A549 (cell line): ENCODE results near the gene KCNQ1. TPM values are rescaled to one million over a fixed set of nuclear protein-coding genes. Genes with fewer than 3 reads are reported as not detected.

Source experiments
- ATAC-seq, 2 experiments: fragments of 200-7000 bp in 1 of 2; fragments of >200 bp in 1 of 2; cut with Nextera tagmentation in 1 of 2; cut with Tn5 transposase in 1 of 2; 3 replicates each; pipeline versions ENCODE4 v1.8.0 to v1.9.1; 2018 to 2020; ENCODE audit warnings: mild to moderate bottlenecking in 1 of 2, moderate library complexity in 1 of 2
- CTCF ChIA-PET: fragments of 300-600 bp; sonication (Branson Sonifier 250); formaldehyde crosslinking; extraction: SDS; loops from one replicate; lab custom pipeline; 2021; ENCODE audit warnings: antibody characterized with exemption, inconsistent platforms; lab: Yijun Ruan, JAX
- POLR2A ChIA-PET: fragments of 350-600 bp; formaldehyde crosslinking; extraction: SDS; loops from one replicate; lab custom pipeline; 2021; ENCODE audit warnings: antibody characterized with exemption, inconsistent platforms; lab: Yijun Ruan, JAX
- DNase-seq, 2 experiments: peaks; one replicate each; pipeline versions ENCODE4 v3.0.0 to v3.0.0-alpha.2; 2011 to 2016; ENCODE audit warnings: low read depth in 1 of 2, low spot score in 1 of 2
- FAIRE-seq: peaks from 2 replicates; lab custom pipeline; 2011; peaks lifted over from hg19 to GRCh38; lab: Jason Lieb, UNC
- H3K27ac ChIP-seq, 2 experiments: fragments of >200 bp; sonication (Bioruptor Twin); formaldehyde crosslinking; 3 replicates each; pipeline ENCODE4 v1.5.1; 2016 to 2017
- H3K4me1 ChIP-seq: fragments of >200 bp; sonication (Bioruptor Twin); formaldehyde crosslinking; 3 replicates; pipeline ENCODE4 v1.6.1; 2016
- H3K4me2 ChIP-seq: fragments of >200 bp; sonication (Bioruptor Twin); formaldehyde crosslinking; 3 replicates; pipeline ENCODE4 v1.6.1; 2016
- H3K4me3 ChIP-seq: fragments of >200 bp; sonication (Bioruptor Twin); formaldehyde crosslinking; 3 replicates; pipeline ENCODE4 v1.5.1; 2016
- H3K9me3 ChIP-seq: fragments of >200 bp; sonication (Bioruptor Twin); formaldehyde crosslinking; 3 replicates; pipeline ENCODE4 v1.6.1; 2016
- CBX2 ChIP-seq: fragments of 200-600 bp; sonication (generic); IDR thresholded peaks from 2 replicates; pipeline ENCODE4 v1.6.1; 2016; ENCODE audit warnings: low read depth, mild to moderate bottlenecking, borderline replicate concordance
- CEBPB ChIP-seq, 2 experiments: fragments of >200 bp in 1 of 2; sonication (Bioruptor Twin) in 1 of 2; formaldehyde crosslinking in 1 of 2; IDR thresholded peaks; 2 replicates each; pipeline ENCODE4 v1.6.1; 2012 to 2016
- CHD4 ChIP-seq: fragments of 200-600 bp; sonication (generic); IDR thresholded peaks from 2 replicates; pipeline ENCODE4 v1.6.1; 2016; ENCODE audit warnings: antibody characterized with exemption, mild to moderate bottlenecking, borderline replicate concordance
- EHF ChIP-seq: fragments of 250-450 bp; sonication (Bioruptor Pico); IDR thresholded peaks from 2 replicates; pipeline ENCODE4 v1.5.0; 2020; ENCODE audit warnings: mild to moderate bottlenecking
- FOSB ChIP-seq: fragments of 250-450 bp; sonication (Bioruptor Pico); IDR thresholded peaks from 2 replicates; pipeline ENCODE4 v1.5.0; 2020; ENCODE audit warnings: mild to moderate bottlenecking, moderate library complexity
- FOSL2 ChIP-seq, 2 experiments: fragments of 450-650 bp in 1 of 2; fragments of >200 bp in 1 of 2; sonication (Bioruptor Twin) in 1 of 2; formaldehyde crosslinking; IDR thresholded peaks; 2 replicates each; pipeline versions ENCODE4 v1.5.0 to v1.6.1; 2016 to 2020; ENCODE audit warnings: mild to moderate bottlenecking in 1 of 2, moderate library complexity in 1 of 2
- GATA3 ChIP-seq: IDR thresholded peaks from 2 replicates; pipeline ENCODE4 v1.6.1; 2012; ENCODE audit warnings: borderline replicate concordance
- HOXA7 ChIP-seq: fragments of 250-450 bp; sonication (Bioruptor Pico); IDR thresholded peaks from 2 replicates; pipeline ENCODE4 v1.5.0; 2020; ENCODE audit warnings: mild to moderate bottlenecking, moderate library complexity
- HOXB13 ChIP-seq: fragments of 250-450 bp; sonication (Bioruptor Pico); IDR thresholded peaks from 2 replicates; pipeline ENCODE4 v1.5.0; 2020; ENCODE audit warnings: low read depth, mild to moderate bottlenecking, moderate library complexity
- JUN ChIP-seq, 2 experiments: fragments of >200 bp; sonication (Bioruptor Twin); formaldehyde crosslinking; IDR thresholded peaks; 2 replicates in 1 of 2; 3 replicates in 1 of 2; pipeline ENCODE4 v1.6.1; 2016 to 2017
- MYC ChIP-seq: IDR thresholded peaks from 2 replicates; pipeline ENCODE4 v1.6.1; 2012; ENCODE audit warnings: mild to moderate bottlenecking, inconsistent platforms, low read length, improper control_type of control experiment, borderline replicate concordance
- NFE2L2 ChIP-seq: fragments of 150-350 bp; conservative IDR thresholded peaks from 2 replicates; pipeline ENCODE4 v1.6.1; 2014; ENCODE audit warnings: low read length
- NR3C1 ChIP-seq: fragments of >200 bp; sonication (Bioruptor Twin); formaldehyde crosslinking; IDR thresholded peaks from 3 replicates; pipeline ENCODE4 v1.6.1; 2017
- POLR2A ChIP-seq: IDR thresholded peaks from 2 replicates; pipeline ENCODE4 v1.6.1; 2012; ENCODE audit warnings: mild to moderate bottlenecking, low read length
- RAD21 ChIP-seq, 2 experiments: fragments of >200 bp in 1 of 2; sonication (Bioruptor Twin) in 1 of 2; formaldehyde crosslinking in 1 of 2; IDR thresholded peaks in 1 of 2; conservative IDR thresholded peaks in 1 of 2; 2 replicates in 1 of 2; 3 replicates in 1 of 2; pipeline ENCODE4 v1.6.1; 2012 to 2018; ENCODE audit warnings: inconsistent platforms in 1 of 2
- RARB ChIP-seq: fragments of 250-450 bp; sonication (Bioruptor Pico); IDR thresholded peaks from 2 replicates; pipeline ENCODE4 v1.8.0; 2021; ENCODE audit warnings: mild to moderate bottlenecking, moderate library complexity
- RFX5 ChIP-seq: fragments of 450-650 bp; IDR thresholded peaks from 2 replicates; pipeline ENCODE4 v1.7.1; 2014; ENCODE audit warnings: antibody characterized with exemption, mild to moderate bottlenecking, moderate library complexity
- RNF2 ChIP-seq: fragments of 200-600 bp; sonication (generic); IDR thresholded peaks from 2 replicates; pipeline ENCODE4 v1.6.1; 2016; ENCODE audit warnings: low read depth, mild to moderate bottlenecking, antibody characterized with exemption, moderate library complexity, borderline replicate concordance
- ZC3H11A ChIP-seq: fragments of 450-650 bp; IDR thresholded peaks from 2 replicates; pipeline ENCODE4 v1.6.1; 2014; ENCODE audit warnings: antibody characterized with exemption, mild to moderate bottlenecking
- WGBS: methylation state at CpG from one replicate; pipeline ENCODE4 v1.1.6; 2017; ENCODE audit errors: missing lambda C conversion rate; 5-methylcytosine and 5-hydroxymethylcytosine counted together
- polyA plus RNA-seq, 4 experiments: library from polyadenylated mRNA; depleted of rRNA in 3 of 4; stranded (reverse); fragments of >200 nt; fragmentation: RNase III in 1 of 4; extraction: RNeasy Plus Mini Kit Qiagen cat#74134 plus additional on column Dnase treatment in 1 of 4; gene quantifications; 2 replicates in 3 of 4; 3 replicates in 1 of 4; pipeline ENCODE4 v1.2.3, GENCODE V29; 2011 to 2017
- TF ChIP-seq, protein P1 (sequence below): fragments of >200 bp; sonication (Bioruptor Twin); formaldehyde crosslinking; IDR thresholded peaks from 2 replicates; pipeline ENCODE4 v1.6.1; 2016
- TF ChIP-seq, protein P2 (sequence below): fragments of 150-350 bp; IDR thresholded peaks from 2 replicates; pipeline ENCODE4 v1.6.1; 2014; ENCODE audit warnings: low read depth, mild to moderate bottlenecking, low read length
- TF ChIP-seq, protein P3 (sequence below): IDR thresholded peaks from 2 replicates; pipeline ENCODE4 v1.6.1; 2012
- TF ChIP-seq, protein P4 (sequence below): fragments of 250-450 bp; sonication (Bioruptor Pico); IDR thresholded peaks from 2 replicates; pipeline ENCODE4 v1.5.0; 2020; ENCODE audit warnings: low read depth, mild to moderate bottlenecking, moderate library complexity
- TF ChIP-seq, protein P5 (sequence below): fragments of >200 bp; sonication (Bioruptor Twin); formaldehyde crosslinking; IDR thresholded peaks from 3 replicates; pipeline ENCODE4 v1.5.1; 2016
- TF ChIP-seq, protein P6 (sequence below): IDR thresholded peaks from 2 replicates; pipeline ENCODE4 v1.6.1; 2012

Gene KCNQ1
- polyA plus RNA-seq, 2 of the 4 experiments (the other 2 are of a cell fraction) = 0.14 to 0.17 TPM

DNA sequence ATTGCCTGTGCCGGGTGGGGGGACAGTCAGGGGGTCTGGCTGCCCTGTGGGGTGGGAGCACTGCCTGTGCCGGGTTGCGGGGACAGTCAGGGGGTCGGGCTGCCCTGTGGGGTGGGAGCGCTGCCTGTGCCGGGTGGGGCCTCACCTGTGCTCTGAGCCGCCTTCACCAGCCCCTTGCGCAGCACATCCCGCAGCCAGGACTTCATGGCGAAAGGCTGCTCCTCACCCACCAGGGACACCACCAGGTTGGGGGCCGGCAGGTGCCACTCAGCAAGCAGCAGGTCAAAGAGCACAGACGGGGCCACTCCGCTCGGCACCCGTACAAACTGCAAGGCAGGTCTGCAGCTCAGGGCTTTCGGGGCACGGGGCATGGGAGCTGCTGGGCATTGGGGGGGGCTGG, 22.8 kb upstream of the KCNQ1 start:
- Histone ChIP-seq H3K27ac (no peak overlapping the region), H3K4me1 (no peaks in the 10 kb centered on the region), H3K4me2 (no peak overlapping the region), H3K4me3 (no peak overlapping the region), H3K9me3 (no peaks in the 10 kb centered on the region)
- no CpG with 5 or more reads among the region's 17 CpGs for WGBS
- CTCF ChIA-PET = interaction anchor here (1.1 to 31.0 kb wide), 13 partner anchors 15 to 467 kb away, joined by 4 to 903 read pairs (median 19); partner anchors contain the start of genes C11orf21, CD81, TSPAN32 and TSSC4
- ATAC-seq (no peak), DNase-seq (no peak), FAIRE-seq (no peak)
- POLR2A ChIA-PET = no interaction called here
- no peak for TF ChIP-seq ZC3H11A
- no peak for TF ChIP-seq NR3C1
- no peak for TF ChIP-seq CEBPB (IDR thresholded peaks at IDR 0.05)
- TF ChIP-seq, protein P1, sequence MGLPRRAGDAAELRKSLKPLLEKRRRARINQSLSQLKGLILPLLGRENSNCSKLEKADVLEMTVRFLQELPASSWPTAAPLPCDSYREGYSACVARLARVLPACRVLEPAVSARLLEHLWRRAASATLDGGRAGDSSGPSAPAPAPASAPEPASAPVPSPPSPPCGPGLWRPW = no peak
- no peak for TF ChIP-seq JUN (IDR thresholded peaks at IDR 0.05)
- TF ChIP-seq, protein P2, sequence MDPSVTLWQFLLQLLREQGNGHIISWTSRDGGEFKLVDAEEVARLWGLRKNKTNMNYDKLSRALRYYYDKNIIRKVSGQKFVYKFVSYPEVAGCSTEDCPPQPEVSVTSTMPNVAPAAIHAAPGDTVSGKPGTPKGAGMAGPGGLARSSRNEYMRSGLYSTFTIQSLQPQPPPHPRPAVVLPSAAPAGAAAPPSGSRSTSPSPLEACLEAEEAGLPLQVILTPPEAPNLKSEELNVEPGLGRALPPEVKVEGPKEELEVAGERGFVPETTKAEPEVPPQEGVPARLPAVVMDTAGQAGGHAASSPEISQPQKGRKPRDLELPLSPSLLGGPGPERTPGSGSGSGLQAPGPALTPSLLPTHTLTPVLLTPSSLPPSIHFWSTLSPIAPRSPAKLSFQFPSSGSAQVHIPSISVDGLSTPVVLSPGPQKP = no peak
- no peak for TF ChIP-seq RAD21 (conservative IDR thresholded peaks at IDR 0.05 in 1 of 2, IDR thresholded peaks at IDR 0.05 in 1 of 2)
- TF ChIP-seq MYC = no peak
- TF ChIP-seq EHF (CRISPR knock-in tag) = no peak
- no peak for TF ChIP-seq FOSL2 (IDR thresholded peaks at IDR 0.05)
- no peak for TF ChIP-seq FOSL2 (CRISPR knock-in tag; IDR thresholded peaks at IDR 0.05)
- TF ChIP-seq, protein P3, sequence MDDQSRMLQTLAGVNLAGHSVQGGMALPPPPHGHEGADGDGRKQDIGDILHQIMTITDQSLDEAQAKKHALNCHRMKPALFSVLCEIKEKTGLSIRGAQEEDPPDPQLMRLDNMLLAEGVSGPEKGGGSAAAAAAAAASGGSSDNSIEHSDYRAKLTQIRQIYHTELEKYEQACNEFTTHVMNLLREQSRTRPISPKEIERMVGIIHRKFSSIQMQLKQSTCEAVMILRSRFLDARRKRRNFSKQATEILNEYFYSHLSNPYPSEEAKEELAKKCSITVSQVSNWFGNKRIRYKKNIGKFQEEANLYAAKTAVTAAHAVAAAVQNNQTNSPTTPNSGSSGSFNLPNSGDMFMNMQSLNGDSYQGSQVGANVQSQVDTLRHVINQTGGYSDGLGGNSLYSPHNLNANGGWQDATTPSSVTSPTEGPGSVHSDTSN = no peak
- TF ChIP-seq CHD4 = no peak

DNA sequence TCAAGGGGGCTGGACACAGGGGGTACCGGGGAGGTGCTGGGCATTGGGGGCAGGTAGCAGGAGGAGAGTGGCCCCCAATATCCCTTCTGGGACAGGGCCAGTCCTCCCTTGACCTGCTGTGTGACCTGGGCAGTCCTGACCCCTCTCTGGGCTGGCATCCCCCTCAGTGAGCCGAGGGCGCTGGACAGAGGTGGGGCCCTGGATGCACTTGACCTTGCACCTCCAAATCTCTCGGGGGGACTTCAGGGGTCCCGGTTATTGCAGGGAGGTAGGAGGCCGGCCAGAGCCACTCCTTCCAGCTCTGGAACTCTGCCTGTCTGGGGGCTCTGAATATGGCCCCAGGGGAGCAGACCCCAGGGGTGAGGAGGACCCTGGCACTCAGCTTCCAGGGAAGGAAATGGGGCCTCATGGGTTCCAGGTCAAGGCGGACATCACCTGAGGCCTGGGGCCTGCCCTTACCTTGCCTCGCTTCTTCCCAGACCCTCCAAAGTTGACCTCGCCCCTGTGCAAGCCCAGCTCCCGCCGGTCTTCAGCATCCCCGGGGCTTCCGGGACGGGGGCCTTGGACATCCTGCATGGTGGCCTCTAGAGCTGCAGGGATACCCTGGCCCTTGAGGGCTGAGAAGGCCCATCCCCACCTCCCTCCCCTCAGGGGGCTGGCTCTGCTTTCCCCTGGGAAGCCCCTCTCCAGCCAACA, 22.2 kb upstream of the KCNQ1 start:
- Histone ChIP-seq H3K4me2 (no peak overlapping the region), H3K4me3 (no peak overlapping the region), H3K9me3 (no peaks in the 10 kb centered on the region), H3K27ac (no peak overlapping the region), H3K4me1 (no peaks in the 10 kb centered on the region)
- FAIRE-seq = no peak
- ChIA-PET CTCF (interaction anchor here (0.7 to 31.0 kb wide), 10 partner anchors 17 to 467 kb away, joined by 3 to 903 read pairs (median 94); partner anchors contain the start of genes C11orf21, TSPAN32 and TSSC4), POLR2A (no interaction called here)
- TF ChIP-seq RNF2 = no peak
- no peak for TF ChIP-seq RARB (CRISPR knock-in tag)
- no peak for TF ChIP-seq GATA3
- TF ChIP-seq, protein P4, sequence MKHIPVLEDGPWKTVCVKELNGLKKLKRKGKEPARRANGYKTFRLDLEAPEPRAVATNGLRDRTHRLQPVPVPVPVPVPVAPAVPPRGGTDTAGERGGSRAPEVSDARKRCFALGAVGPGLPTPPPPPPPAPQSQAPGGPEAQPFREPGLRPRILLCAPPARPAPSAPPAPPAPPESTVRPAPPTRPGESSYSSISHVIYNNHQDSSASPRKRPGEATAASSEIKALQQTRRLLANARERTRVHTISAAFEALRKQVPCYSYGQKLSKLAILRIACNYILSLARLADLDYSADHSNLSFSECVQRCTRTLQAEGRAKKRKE (CRISPR knock-in tag) = no peak
- TF ChIP-seq HOXA7 (CRISPR knock-in tag) = no peak
- TF ChIP-seq, protein P5, sequence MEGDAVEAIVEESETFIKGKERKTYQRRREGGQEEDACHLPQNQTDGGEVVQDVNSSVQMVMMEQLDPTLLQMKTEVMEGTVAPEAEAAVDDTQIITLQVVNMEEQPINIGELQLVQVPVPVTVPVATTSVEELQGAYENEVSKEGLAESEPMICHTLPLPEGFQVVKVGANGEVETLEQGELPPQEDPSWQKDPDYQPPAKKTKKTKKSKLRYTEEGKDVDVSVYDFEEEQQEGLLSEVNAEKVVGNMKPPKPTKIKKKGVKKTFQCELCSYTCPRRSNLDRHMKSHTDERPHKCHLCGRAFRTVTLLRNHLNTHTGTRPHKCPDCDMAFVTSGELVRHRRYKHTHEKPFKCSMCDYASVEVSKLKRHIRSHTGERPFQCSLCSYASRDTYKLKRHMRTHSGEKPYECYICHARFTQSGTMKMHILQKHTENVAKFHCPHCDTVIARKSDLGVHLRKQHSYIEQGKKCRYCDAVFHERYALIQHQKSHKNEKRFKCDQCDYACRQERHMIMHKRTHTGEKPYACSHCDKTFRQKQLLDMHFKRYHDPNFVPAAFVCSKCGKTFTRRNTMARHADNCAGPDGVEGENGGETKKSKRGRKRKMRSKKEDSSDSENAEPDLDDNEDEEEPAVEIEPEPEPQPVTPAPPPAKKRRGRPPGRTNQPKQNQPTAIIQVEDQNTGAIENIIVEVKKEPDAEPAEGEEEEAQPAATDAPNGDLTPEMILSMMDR = no peak
- no peak for TF ChIP-seq RAD21 (conservative IDR thresholded peaks at IDR 0.05 in 1 of 2, IDR thresholded peaks at IDR 0.05 in 1 of 2)
- TF ChIP-seq NFE2L2 = no peak
- no peak for TF ChIP-seq RFX5
- no peak for TF ChIP-seq FOSL2 (IDR thresholded peaks at IDR 0.05)
- TF ChIP-seq FOSL2 (CRISPR knock-in tag; IDR thresholded peaks at IDR 0.05) = no peak
- TF ChIP-seq, protein P6, sequence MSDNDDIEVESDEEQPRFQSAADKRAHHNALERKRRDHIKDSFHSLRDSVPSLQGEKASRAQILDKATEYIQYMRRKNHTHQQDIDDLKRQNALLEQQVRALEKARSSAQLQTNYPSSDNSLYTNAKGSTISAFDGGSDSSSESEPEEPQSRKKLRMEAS = no peak
- no peak for TF ChIP-seq FOSB (CRISPR knock-in tag)
- TF ChIP-seq POLR2A = no peak
- TF ChIP-seq HOXB13 (CRISPR knock-in tag) = no peak
- no peak for TF ChIP-seq CBX2
- WGBS = 26% methylated on average over 5 of the region's 14 CpGs
- no peak for ATAC-seq
- DNase-seq = no peak
